Peyer's patch (tissue), 4 donors: ENCODE data around the gene EYS. TPM values are rescaled to one million over a fixed set of nuclear protein-coding genes. Genes with fewer than 3 reads are reported as not detected.

ENCODE experiments used
- DNase-seq, 3 donors: peaks; one replicate each; pipeline ENCODE4 v3.0.0-alpha.2; 2017 to 2019
- H3K27ac ChIP-seq, 4 donors: fragments of 200-600 bp; sonication (generic); one replicate each; pipeline ENCODE4 v1.5.1; 2016 to 2019
- H3K27me3 ChIP-seq, 2 donors: fragments of 200-600 bp; sonication (generic); one replicate each; pipeline ENCODE4 v1.5.1; 2019
- H3K36me3 ChIP-seq, 3 donors: fragments of 200-600 bp; sonication (generic); one replicate each; pipeline ENCODE4 v1.5.1; 2016 to 2019
- H3K4me1 ChIP-seq, 4 donors: fragments of 200-600 bp; sonication (generic); one replicate each; pipeline ENCODE4 v1.5.1; 2016 to 2019
- H3K4me3 ChIP-seq, 4 donors: fragments of 200-600 bp; sonication (generic); 1 replicate in 3 of 4; 2 replicates in 1 of 4; pipeline ENCODE4 v1.5.1; 2016 to 2019; ENCODE audit warnings: mild to moderate bottlenecking in 1 of 4
- H3K9me3 ChIP-seq, 4 donors: fragments of 200-600 bp; sonication (generic); one replicate each; pipeline ENCODE4 v1.5.1; 2016 to 2019; ENCODE audit warnings: mild to moderate bottlenecking in 1 of 4
- POLR2A ChIP-seq, 2 donors: fragments of 450-650 bp; IDR thresholded peaks; one replicate each; pipeline ENCODE4 v1.5.1; 2017; ENCODE audit warnings: antibody characterized with exemption in 2 of 2, mild to moderate bottlenecking in 2 of 2, moderate library complexity in 2 of 2
- total RNA-seq, 4 donors: library from RNA; depleted of rRNA; stranded (reverse); fragments of >200 nt; gene quantifications; one replicate each; pipeline ENCODE4 v1.1.0, GENCODE V29; 2016
- TF ChIP-seq, protein P1 (sequence below), 6 experiments: fragments of 450-650 bp in 4 of 6; fragments of 200-600 bp in 2 of 6; sonication (generic) in 1 of 6; IDR thresholded peaks; one replicate each; pipeline ENCODE4 v1.5.1; 2017 to 2019; ENCODE audit warnings: antibody characterized with exemption in 6 of 6, mild to moderate bottlenecking in 3 of 6, moderate library complexity in 1 of 6

EYS gene
- total RNA-seq, 4 donors from 2014 or later, result 0.13 to 1.5 (median 0.35) TPM; not detected in 1

DNA sequence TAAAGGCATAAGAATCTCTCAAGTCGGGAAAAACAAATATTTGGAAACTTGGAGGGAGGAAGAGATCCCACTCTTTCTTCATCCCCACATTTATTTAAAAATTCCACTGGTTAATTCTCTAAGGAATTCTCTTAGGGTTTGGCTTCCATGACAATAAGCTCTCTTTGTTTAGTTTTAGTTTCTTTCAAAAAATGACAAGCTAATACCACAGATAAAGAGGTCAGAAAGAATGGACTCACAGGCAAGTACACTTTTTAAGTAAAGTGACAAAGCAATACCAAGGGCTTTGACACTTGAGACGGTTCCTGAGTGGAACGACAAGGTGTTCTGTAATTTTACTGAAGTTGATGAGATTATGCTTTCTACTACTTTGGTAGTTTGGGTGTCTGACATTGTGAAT, 1199.4 kb downstream of the EYS start:
- no peak for DNase-seq
- H3K27me3 ChIP-seq, result no peaks in the 10 kb centered on the region
- TF ChIP-seq, protein P1, sequence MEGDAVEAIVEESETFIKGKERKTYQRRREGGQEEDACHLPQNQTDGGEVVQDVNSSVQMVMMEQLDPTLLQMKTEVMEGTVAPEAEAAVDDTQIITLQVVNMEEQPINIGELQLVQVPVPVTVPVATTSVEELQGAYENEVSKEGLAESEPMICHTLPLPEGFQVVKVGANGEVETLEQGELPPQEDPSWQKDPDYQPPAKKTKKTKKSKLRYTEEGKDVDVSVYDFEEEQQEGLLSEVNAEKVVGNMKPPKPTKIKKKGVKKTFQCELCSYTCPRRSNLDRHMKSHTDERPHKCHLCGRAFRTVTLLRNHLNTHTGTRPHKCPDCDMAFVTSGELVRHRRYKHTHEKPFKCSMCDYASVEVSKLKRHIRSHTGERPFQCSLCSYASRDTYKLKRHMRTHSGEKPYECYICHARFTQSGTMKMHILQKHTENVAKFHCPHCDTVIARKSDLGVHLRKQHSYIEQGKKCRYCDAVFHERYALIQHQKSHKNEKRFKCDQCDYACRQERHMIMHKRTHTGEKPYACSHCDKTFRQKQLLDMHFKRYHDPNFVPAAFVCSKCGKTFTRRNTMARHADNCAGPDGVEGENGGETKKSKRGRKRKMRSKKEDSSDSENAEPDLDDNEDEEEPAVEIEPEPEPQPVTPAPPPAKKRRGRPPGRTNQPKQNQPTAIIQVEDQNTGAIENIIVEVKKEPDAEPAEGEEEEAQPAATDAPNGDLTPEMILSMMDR (IDR thresholded peaks at IDR 0.05), result no peak
- no peak for TF ChIP-seq POLR2A (IDR thresholded peaks at IDR 0.05)

DNA sequence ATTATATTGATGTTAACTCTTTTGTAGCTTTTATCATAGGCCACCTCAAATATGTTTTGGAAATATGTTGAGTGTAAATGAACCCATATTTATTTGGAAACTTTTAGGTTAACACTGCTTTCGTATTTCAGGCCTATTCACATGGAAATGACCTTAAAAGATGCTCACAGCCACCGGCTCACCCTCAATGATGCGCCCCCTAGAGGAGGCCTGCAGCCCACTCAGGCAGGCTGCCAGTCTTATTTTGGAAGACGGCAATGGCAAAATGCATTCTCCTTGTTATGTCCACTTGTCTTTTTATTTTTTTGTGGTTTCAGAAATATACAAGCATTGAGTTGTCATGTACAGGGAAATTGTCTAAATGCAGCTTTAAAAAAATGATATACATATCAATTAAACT, 1201.7 kb downstream of the EYS start:
- Histone ChIP-seq H3K9me3 (no peaks in the 10 kb centered on the region), H3K4me3 (no peak overlapping the region), H3K4me1 (no peaks in the 10 kb centered on the region), H3K36me3 (no peaks in the 10 kb centered on the region), H3K27ac (no peak overlapping the region), H3K27me3 (no peaks in the 10 kb centered on the region)
- TF ChIP-seq POLR2A (IDR thresholded peaks at IDR 0.05), result no peak
- TF ChIP-seq, protein P1 (IDR thresholded peaks at IDR 0.05), result no peak
- no peak for DNase-seq

More for the DNA sequence above, 1199.4 kb downstream of the EYS start:
- Histone ChIP-seq H3K36me3 (no peaks in the 10 kb centered on the region), H3K9me3 (no peaks in the 10 kb centered on the region), H3K4me1 (no peaks in the 10 kb centered on the region), H3K27ac (no peak overlapping the region), H3K4me3 (no peak overlapping the region)

DNA sequence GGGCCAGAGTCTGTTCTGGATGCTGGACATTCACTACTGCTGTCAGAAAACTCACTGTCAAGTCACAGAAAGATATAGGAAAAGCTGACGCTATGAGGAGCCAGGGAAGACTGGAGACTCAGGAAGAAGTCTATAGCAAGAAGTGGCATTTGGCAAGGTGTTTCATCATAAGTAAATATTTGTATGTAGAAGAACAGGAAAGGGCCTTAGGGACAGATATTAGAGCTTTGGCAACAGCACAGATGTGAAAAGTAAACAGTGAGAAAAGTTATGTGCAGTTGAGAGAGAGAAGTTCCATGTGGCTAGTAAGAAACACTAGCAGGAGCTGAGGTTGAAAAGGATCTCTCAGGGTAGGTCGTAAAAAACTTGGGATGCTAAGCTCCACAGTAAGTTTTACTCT, 1202.5 kb downstream of the EYS start:
- no peaks in the 10 kb centered on the region for H3K36me3 ChIP-seq
- no peaks in the 10 kb centered on the region for H3K4me1 ChIP-seq
- H3K9me3 ChIP-seq, result no peaks in the 10 kb centered on the region
- TF ChIP-seq, protein P1 (IDR thresholded peaks at IDR 0.05), result no peak
- TF ChIP-seq POLR2A (IDR thresholded peaks at IDR 0.05), result no peak
- no peak overlapping the region for H3K27ac ChIP-seq
- H3K27me3 ChIP-seq, result no peaks in the 10 kb centered on the region
- H3K4me3 ChIP-seq, result no peak overlapping the region
- no peak for DNase-seq

DNA sequence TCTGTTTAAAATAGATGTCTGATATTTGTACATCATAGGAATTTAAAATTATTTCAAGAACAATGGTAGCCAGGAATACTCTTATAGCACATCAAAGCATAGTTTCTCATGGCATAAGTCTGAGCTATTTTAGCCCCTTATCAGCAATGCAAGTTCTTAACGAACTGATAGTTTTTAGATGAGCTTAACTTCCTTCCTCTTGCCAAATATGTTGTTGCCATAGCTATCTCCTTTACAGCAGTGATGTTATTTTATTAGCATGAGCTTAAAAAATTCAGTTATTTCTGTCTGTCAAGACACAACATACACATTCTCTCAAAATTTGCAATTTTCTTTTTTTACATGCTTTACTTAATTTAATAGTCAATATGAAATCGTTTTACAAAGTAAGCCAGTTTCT, 1204.2 kb downstream of the EYS start:
- Histone ChIP-seq H3K4me1 (no peaks in the 10 kb centered on the region), H3K36me3 (no peaks in the 10 kb centered on the region), H3K4me3 (no peak overlapping the region), H3K27me3 (no peaks in the 10 kb centered on the region), H3K27ac (no peak overlapping the region), H3K9me3 (no peaks in the 10 kb centered on the region)
- no peak for DNase-seq
- no peak for TF ChIP-seq POLR2A (IDR thresholded peaks at IDR 0.05)
- TF ChIP-seq, protein P1 (IDR thresholded peaks at IDR 0.05), result no peak

DNA sequence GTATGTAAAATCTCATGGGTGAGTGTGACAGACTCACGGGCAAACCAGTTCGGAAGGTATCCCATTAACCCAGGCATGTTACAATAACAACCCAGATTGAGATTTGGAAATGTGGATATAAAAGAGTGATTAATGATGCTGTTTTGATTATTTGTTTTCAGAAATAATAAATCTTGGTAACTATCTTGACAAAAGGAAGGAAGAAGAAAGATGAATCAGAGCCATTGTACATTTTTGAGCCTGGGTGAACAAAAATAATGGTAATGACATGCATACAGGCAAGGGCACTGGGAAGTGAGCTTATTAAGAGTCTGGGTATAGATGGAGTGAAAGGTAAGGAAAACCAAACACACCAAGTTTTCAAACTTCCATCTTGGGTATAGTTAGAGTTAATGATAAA, 1209.4 kb downstream of the EYS start:
- no peak overlapping the region for H3K4me3 ChIP-seq
- no peaks in the 10 kb centered on the region for H3K9me3 ChIP-seq
- H3K27me3 ChIP-seq, result no peaks in the 10 kb centered on the region
- no peaks in the 10 kb centered on the region for H3K4me1 ChIP-seq
- DNase-seq, result no peak
- H3K27ac ChIP-seq, result no peak overlapping the region
- H3K36me3 ChIP-seq, result no peaks in the 10 kb centered on the region
- TF ChIP-seq, protein P1 (IDR thresholded peaks at IDR 0.05), result no peak
- no peak for TF ChIP-seq POLR2A (IDR thresholded peaks at IDR 0.05)

DNA sequence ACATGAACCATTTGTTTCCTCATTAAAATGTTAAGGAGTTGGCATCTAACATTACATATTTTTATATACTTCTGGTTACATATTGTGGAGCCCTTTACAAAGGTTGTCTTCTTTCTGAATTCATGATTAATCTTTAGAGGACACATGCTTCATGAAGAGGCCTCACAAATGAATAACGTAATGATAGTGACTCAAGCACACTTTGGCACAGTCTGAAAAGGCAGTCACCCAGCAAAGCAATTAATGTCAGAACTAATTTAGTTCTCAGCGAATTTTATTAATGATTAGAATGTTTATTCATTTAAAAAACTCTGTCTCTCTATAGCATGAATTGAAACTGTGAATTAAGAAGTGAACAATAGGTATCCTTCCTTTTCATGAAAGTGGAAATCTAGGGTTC, 1217.3 kb downstream of the EYS start:
- DNase-seq, result no peak
- Histone ChIP-seq H3K27me3 (no peaks in the 10 kb centered on the region), H3K4me3 (no peak overlapping the region), H3K9me3 (no peaks in the 10 kb centered on the region), H3K27ac (no peak overlapping the region), H3K36me3 (no peaks in the 10 kb centered on the region), H3K4me1 (no peaks in the 10 kb centered on the region)
- TF ChIP-seq POLR2A (IDR thresholded peaks at IDR 0.05), result no peak
